Cardiac muscle cell (in vitro differentiated cells and primary cell): ENCODE results near the gene GOSR2. TPM values are rescaled to one million over a fixed set of nuclear protein-coding genes. Genes with fewer than 3 reads are reported as not detected.

Experiments used
- DNase-seq, 2 donors: peaks; one replicate each; pipeline versions ENCODE4 v3.0.0 to v3.0.0-alpha.2; 2010 to 2017; ENCODE audit warnings: low read depth in 1 of 2, low spot score in 1 of 2
- H3K27ac ChIP-seq: fragments of 200-600 bp; sonication (generic); 2 replicates; pipeline ENCODE4 v1.5.1; 2016
- H3K27me3 ChIP-seq: fragments of 200-600 bp; sonication (generic); 2 replicates; pipeline ENCODE4 v1.6.0; 2016; ENCODE audit warnings: control low read depth
- H3K36me3 ChIP-seq: fragments of 200-600 bp; sonication (generic); 2 replicates; pipeline ENCODE4 v1.5.1; 2016; ENCODE audit warnings: control low read depth
- H3K4me1 ChIP-seq: fragments of 200-600 bp; sonication (generic); 2 replicates; pipeline ENCODE4 v1.8.1; 2017; ENCODE audit warnings: low read depth, mild to moderate bottlenecking, mixed run types
- H3K4me3 ChIP-seq: fragments of 200-600 bp; sonication (generic); 2 replicates; pipeline ENCODE4 v1.5.1; 2016; ENCODE audit warnings: mild to moderate bottlenecking
- H3K9me3 ChIP-seq: fragments of 200-600 bp; sonication (generic); 2 replicates; pipeline ENCODE4 v1.5.1; 2017; ENCODE audit warnings: low read depth, mild to moderate bottlenecking, control low read depth
- polyA plus RNA-seq: library from polyadenylated mRNA; unstranded; fragments of >200 nt; fragmentation: Nextera tagmentation; extraction: Ambion mirVana; gene quantifications from 2 replicates; pipeline ENCODE4 v1.2.1, GENCODE V29; 2016
- total RNA-seq: library from RNA; depleted of rRNA; stranded (reverse); fragments of >200 nt; gene quantifications from 2 replicates; pipeline ENCODE4 v1.2.3, GENCODE V29; 2016
- TF ChIP-seq, protein P1 (sequence below): IDR thresholded peaks from 2 replicates; pipeline ENCODE4 v1.5.1; 2012; ENCODE audit warnings: low read depth, mild to moderate bottlenecking, low read length

The GOSR2 gene
- total and polyA plus RNA-seq, 2 experiments from 2014 or later = 34.1 to 60.9 TPM

GRCh38 chr17:46960152-46960551 is 37.2 kb downstream of the GOSR2 start:
- no peak overlapping the region for H3K27ac ChIP-seq
- no peaks in the 10 kb centered on the region for H3K9me3 ChIP-seq
- H3K4me3 ChIP-seq = no peak overlapping the region
- no peak for DNase-seq
- TF ChIP-seq, protein P1, sequence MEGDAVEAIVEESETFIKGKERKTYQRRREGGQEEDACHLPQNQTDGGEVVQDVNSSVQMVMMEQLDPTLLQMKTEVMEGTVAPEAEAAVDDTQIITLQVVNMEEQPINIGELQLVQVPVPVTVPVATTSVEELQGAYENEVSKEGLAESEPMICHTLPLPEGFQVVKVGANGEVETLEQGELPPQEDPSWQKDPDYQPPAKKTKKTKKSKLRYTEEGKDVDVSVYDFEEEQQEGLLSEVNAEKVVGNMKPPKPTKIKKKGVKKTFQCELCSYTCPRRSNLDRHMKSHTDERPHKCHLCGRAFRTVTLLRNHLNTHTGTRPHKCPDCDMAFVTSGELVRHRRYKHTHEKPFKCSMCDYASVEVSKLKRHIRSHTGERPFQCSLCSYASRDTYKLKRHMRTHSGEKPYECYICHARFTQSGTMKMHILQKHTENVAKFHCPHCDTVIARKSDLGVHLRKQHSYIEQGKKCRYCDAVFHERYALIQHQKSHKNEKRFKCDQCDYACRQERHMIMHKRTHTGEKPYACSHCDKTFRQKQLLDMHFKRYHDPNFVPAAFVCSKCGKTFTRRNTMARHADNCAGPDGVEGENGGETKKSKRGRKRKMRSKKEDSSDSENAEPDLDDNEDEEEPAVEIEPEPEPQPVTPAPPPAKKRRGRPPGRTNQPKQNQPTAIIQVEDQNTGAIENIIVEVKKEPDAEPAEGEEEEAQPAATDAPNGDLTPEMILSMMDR = no peak
- no peaks in the 10 kb centered on the region for H3K27me3 ChIP-seq
- no peaks in the 10 kb centered on the region for H3K4me1 ChIP-seq
- no peaks in the 10 kb centered on the region for H3K36me3 ChIP-seq

DNA sequence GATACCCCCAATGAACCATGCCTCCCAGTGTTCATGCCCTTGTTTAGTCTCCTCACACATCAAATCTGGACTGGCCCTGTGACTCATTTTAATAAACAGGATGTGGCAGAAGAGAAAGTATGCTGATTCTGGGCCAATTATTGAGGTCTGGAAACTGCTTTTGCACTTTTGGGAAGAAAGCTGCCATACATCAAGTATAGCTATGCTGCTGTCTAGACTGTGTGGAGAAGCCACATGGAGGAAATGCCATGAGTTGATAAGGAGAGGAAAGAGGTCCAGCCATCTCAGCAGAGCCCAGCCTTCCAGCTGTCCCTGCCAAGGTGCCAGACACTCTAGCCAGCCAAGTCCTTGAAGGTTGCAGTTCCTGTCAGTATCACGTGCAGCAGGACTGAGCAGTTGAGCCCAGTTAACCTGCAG is 39.4 kb downstream of the GOSR2 start:
- Histone ChIP-seq H3K27me3 (no peaks in the 10 kb centered on the region), H3K9me3 (no peaks in the 10 kb centered on the region), H3K4me1 (no peaks in the 10 kb centered on the region), H3K36me3 (no peaks in the 10 kb centered on the region), H3K4me3 (no peak overlapping the region), H3K27ac (no peak overlapping the region)
- TF ChIP-seq, protein P1 = no peak
- peak in 1 of 2 donors; percentile 90 for DNase-seq

DNA sequence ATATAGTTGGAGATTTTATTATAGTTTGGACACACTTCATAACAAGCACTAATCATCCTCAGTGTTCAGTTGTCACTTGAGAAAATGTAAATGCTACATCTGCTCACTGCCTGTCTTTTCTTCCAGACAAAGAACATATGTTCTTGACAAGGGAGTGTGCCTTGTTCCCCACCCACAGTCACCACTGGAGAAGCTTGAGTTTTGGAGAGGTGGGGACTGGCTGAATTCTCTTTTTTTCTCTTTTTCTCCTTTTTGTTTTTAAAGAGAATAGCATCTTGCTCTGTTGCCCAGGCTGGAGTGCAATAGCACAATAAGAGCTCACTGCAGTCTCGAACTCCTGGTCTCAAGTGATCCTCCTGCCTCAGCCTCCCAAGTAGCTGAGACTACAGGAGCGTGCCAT is 40.6 kb downstream of the GOSR2 start:
- TF ChIP-seq, protein P1 = no peak
- H3K27ac ChIP-seq = no peak overlapping the region
- no peaks in the 10 kb centered on the region for H3K9me3 ChIP-seq

GRCh38 chr17:46964315-46965265 is 41.6 kb downstream of the GOSR2 start:
- Histone ChIP-seq H3K4me3 (no peak overlapping the region), H3K27ac (no peak overlapping the region), H3K27me3 (no peaks in the 10 kb centered on the region), H3K36me3 (no peaks in the 10 kb centered on the region), H3K9me3 (no peaks in the 10 kb centered on the region), H3K4me1 (no peaks in the 10 kb centered on the region)
- peak; percentile 54 to 69 for DNase-seq
- TF ChIP-seq, protein P1 = no peak

More for the DNA sequence above, 40.6 kb downstream of the GOSR2 start:
- no peaks in the 10 kb centered on the region for H3K4me1 ChIP-seq
- H3K4me3 ChIP-seq = no peak overlapping the region
- DNase-seq = no peak
- H3K27me3 ChIP-seq = no peaks in the 10 kb centered on the region
- H3K36me3 ChIP-seq = no peaks in the 10 kb centered on the region

DNA sequence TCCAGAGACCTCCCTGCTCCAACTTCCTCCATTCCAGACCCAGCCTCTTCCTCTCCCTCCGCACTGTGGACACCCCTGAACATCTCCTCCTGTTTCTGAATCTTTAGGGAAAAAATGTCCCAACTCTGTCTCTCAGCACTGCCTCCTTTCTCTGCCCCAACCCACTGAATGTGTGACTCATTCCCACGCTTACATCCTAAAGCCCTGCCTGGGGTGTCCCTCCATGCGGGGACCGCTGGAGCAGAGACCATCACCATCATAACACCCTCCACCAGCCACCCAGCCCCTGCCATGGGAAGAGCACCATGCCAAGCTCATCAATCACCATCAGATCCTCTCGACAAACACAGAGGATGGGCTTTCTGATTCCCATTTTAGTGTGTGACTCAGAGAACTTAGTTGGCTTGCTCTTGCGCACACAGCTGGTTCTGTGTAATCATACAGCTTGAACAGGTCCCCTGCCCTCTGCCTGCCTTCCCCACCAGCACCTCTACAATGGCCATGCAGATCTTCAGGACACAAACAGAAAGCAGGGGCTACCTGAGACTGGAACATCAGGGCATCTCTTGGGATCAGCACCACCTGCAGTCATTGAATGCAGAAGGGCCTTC is 45.4 kb downstream of the GOSR2 start:
- TF ChIP-seq, protein P1 = no peak
- no peak for DNase-seq
- Histone ChIP-seq H3K9me3 (no peaks in the 10 kb centered on the region), H3K36me3 (no peaks in the 10 kb centered on the region), H3K4me1 (no peaks in the 10 kb centered on the region), H3K27me3 (no peaks in the 10 kb centered on the region), H3K27ac (no peak overlapping the region), H3K4me3 (no peak overlapping the region)
